NCI-H446 (cell line): Measurements from ENCODE around the gene USE1.

Source experiments
- DNase-seq, 2 experiments: peaks; one replicate each; lab custom pipeline; 2025; lab: John Stamatoyannopoulos, UW

Gene USE1

GRCh38 chr19:17235971-17236777 is 21.0 kb downstream of the USE1 start:
- peak; percentile 12 to 63 for DNase-seq

- DNase-seq: no peak
Measured at GRCh38 chr19:17236811-17237543, 21.8 kb downstream of the USE1 start.

- DNase-seq: no peak
Measured at GRCh38 chr19:17237747-17238706, 22.9 kb downstream of the USE1 start.

GRCh38 chr19:17240062-17240752 is 25.1 kb downstream of the USE1 start:
- no peak for DNase-seq

GRCh38 chr19:17240826-17241399 is 25.8 kb downstream of the USE1 start:
- DNase-seq: no peak

GRCh38 chr19:17242431-17243208 is 27.5 kb downstream of the USE1 start:
- DNase-seq: no peak

- DNase-seq: no peak
Measured at GRCh38 chr19:17243211-17243829, 28.2 kb downstream of the USE1 start.

GRCh38 chr19:17243830-17244617 is 28.9 kb downstream of the USE1 start:
- no peak for DNase-seq

- DNase-seq: no peak
Measured at GRCh38 chr19:17244618-17245534, 29.7 kb downstream of the USE1 start.

- no peak for DNase-seq
Measured at GRCh38 chr19:17245535-17245984, 30.4 kb downstream of the USE1 start, which contains the start of gene NR2F6. NR2F6 (minus strand) TSS chr19:17245919; CDS start chr19:17245220, 699 bp downstream.

GRCh38 chr19:17246681-17247425 is 31.7 kb downstream of the USE1 start:
- DNase-seq: no peak

GRCh38 chr19:17248011-17248776 is 33.0 kb downstream of the USE1 start:
- DNase-seq: no peak

- no peak for DNase-seq
Measured at GRCh38 chr19:17249887-17250548, 34.9 kb downstream of the USE1 start.

- no peak for DNase-seq
Measured at GRCh38 chr19:17254636-17255035, 39.5 kb downstream of the USE1 start.

GRCh38 chr19:17255150-17255621 is 40.0 kb downstream of the USE1 start:
- no peak for DNase-seq

- DNase-seq: no peak
Measured at GRCh38 chr19:17256130-17256529, 41.0 kb downstream of the USE1 start.
